Activated naive CD4-positive, alpha-beta T cell treated with anti-CD3 and anti-CD28 coated beads, Interleukin-2, amount 50 U/mL, for 72 hours (primary cell): ENCODE measurements around the gene RNF17. TPM values are rescaled to one million over a fixed set of nuclear protein-coding genes. Genes with fewer than 3 reads are reported as not detected.

Experiments
- ATAC-seq, 2 donors: fragments of 150-1000 bp; cut with Tn5 transposase; 2 replicates each; pipeline ENCODE4 v1.10.0; 2021; ENCODE audit warnings: mild to moderate bottlenecking in 2 of 2, moderate library complexity in 2 of 2
- DNase-seq, 2 donors: peaks; one replicate each; pipeline ENCODE4 v3.0.0; 2021 to 2022; ENCODE audit warnings: low spot score in 2 of 2
- H3K27ac Mint-ChIP-seq, 2 donors: one replicate each; pipeline ENCODE4 v1.8.0; 2022; ENCODE audit warnings: mild to moderate bottlenecking in 2 of 2, mixed read lengths in 2 of 2
- H3K36me3 Mint-ChIP-seq, 2 donors: one replicate each; pipeline ENCODE4 v1.8.0; 2022; ENCODE audit warnings: mixed read lengths in 2 of 2
- H3K9me3 Mint-ChIP-seq, 2 donors: one replicate each; pipeline ENCODE4 v1.8.0; 2022; ENCODE audit warnings: mixed read lengths in 2 of 2
- total RNA-seq, 2 donors: library from RNA; stranded (reverse); gene quantifications; one replicate each; pipeline ENCODE4 v1.2.3, GENCODE V29; 2022

RNF17 gene
- total RNA-seq, 2 donors from 2014 or later = 0.54 to 0.61 TPM

DNA sequence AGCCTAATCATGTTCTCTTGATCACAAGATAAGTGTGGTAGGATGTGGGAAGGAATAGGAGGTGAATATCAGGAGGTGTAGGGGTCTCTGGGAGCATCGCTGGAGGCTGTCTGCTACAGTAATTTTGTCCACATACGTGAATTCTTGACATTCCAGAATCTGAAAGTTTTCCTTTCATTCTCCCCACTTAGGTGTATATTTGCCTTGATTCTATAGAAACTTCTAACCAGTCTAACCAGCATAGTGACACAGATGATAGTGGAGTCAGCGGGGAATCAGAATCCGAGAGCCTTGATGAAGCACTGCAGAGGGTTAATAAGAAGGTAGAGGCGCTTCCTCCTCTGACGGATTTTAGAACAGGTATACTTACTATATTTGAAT is 106.4 kb downstream of the RNF17 start:
- no peaks in the 10 kb centered on the region for H3K9me3 Mint-ChIP-seq
- ATAC-seq (no peak), DNase-seq (no peak)
- no peaks in the 10 kb centered on the region for H3K36me3 Mint-ChIP-seq
- H3K27ac Mint-ChIP-seq = no peak overlapping the region

DNA sequence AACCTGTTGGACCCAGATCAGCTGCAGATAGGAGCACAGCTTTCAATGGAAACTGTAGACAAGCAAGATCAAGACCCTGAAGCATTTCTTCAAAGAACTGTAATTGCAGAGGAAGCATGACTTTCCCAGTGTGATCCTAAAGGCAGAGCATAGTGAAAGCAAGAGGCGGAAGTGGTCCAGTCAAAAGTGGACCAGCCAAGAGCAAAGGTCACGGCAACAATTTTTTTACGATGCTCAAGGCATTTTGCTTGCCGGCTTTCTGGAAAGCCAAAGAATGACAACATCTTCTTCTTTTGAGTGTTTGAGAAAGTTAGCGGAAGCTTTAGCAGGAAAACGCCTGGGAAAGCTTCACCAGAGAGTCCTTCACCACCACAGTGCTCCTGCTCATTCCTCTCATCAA is 111.6 kb downstream of the RNF17 start:
- Mint-ChIP-seq H3K36me3 (no peaks in the 10 kb centered on the region), H3K9me3 (no peaks in the 10 kb centered on the region), H3K27ac (no peak overlapping the region)
- ATAC-seq = no peak
- no peak for DNase-seq

DNA sequence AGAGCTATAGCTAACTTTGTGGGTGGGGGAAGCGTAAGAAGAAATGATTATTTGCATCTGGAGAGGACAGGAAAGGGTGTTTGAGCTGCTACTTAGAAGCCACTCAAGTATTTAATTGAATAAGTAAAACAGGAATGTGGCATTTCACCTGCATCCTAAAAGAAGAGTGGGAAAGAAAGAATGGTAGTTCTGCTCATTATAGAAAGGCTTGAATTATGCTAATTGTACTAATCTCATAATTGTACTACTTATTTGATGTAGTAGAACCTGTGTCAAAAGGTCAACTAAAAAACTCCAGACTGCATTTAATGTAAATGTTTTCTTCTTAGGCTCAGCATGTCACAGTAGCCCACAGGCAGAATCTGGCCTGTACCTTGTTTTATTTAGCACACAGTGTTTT is 113.6 kb downstream of the RNF17 start:
- ATAC-seq (no peak), DNase-seq (no peak)
- no peaks in the 10 kb centered on the region for H3K36me3 Mint-ChIP-seq
- H3K9me3 Mint-ChIP-seq = no peaks in the 10 kb centered on the region
- H3K27ac Mint-ChIP-seq = no peak overlapping the region

DNA sequence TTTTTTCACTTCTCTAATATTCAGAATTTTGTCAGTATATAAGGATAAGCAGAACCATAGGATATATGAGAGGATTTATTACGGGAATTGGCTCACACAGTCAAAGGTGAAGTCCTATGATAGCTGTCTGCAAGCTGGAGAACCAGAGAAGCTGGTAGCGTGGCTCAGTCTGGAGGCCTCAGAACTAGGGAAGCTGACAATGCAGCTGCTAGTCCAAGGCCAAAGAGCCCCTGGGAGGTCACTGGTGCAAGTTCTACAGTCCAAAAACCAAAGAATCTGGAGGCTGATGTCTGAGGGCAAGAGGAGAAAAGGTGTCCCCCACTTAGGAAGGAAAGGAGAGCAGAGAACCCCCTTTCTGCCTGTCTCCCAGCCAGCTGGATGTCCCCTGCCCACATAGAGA is 114.4 kb downstream of the RNF17 start:
- Mint-ChIP-seq H3K9me3 (no peaks in the 10 kb centered on the region), H3K36me3 (no peaks in the 10 kb centered on the region), H3K27ac (no peak overlapping the region)
- no peak for DNase-seq
- no peak for ATAC-seq

DNA sequence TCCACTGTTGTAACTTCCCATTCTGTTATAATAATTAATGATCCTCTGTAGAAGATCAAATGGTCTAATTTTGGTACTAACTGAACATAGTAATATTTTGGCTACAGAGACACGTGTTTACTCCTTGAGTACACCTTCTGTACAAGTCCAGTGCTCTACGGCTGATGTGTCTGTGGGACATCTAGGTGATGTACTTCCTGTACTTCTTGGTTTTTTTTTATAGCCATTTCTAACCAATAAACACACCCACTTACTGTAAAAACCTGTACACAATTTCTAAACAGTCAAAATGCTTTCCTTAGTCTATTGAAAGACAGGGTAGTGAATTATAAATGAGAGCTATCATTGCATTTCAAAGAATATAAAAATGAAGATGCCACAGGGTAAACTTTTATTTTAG is 118.7 kb downstream of the RNF17 start:
- Mint-ChIP-seq H3K27ac (no peak overlapping the region), H3K9me3 (no peaks in the 10 kb centered on the region), H3K36me3 (peaks cover 0 to 7% of the 10 kb centered on the region in 2 donors)
- ATAC-seq = no peak
- DNase-seq = no peak

DNA sequence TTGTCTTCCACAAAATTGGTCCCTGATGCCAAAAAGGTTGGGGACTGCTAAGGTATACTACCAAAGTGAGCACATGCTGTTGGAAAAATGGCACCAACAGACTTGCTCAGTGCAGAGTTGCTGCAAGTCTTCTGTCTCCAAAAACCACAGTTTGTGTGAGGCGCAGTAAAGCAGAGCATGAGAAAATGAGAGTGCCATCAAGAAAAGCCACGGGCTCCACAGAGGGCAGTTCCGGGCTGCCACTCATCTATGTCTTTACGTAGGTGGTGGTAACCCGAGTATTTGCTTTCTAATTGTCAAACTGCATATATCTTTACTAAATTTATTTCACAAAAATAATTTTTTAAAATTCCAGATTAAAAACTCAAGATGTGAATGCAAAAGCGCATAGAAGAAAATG is 123.8 kb downstream of the RNF17 start:
- H3K9me3 Mint-ChIP-seq = no peaks in the 10 kb centered on the region
- no peak for ATAC-seq
- peaks cover 7 to 15% of the 10 kb centered on the region in 2 donors for H3K36me3 Mint-ChIP-seq
- H3K27ac Mint-ChIP-seq = no peak overlapping the region
- no peak for DNase-seq

DNA sequence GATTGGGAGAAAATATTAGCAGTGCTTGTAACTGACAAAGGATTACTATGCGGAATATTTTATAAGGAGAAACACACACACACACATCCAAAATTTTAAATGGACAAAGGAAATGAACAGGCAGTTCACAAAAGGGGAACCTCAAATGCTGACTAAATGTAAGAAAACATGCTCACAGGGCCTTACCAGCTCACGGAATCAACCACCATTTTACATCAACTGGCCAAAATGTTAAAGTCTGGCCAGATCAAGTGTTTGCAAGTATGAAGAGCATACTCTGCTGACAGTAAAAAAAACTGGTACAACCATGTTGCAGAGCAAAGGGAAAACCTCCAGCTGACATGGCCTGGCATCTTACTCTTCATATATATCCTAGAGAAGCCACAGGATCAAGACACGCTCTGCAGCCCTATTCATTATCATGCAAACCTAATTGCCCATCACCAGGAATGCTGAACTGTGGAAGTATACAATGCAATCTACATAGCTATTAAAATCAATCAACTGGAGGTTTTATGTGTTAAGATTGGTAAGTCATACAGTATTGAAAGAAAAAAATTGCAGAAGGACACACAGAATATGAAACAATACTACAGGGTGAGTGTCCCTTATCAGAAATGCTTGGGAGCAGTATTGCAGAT is 124.4 kb downstream of the RNF17 start:
- no peaks in the 10 kb centered on the region for H3K9me3 Mint-ChIP-seq
- no peak overlapping the region for H3K27ac Mint-ChIP-seq
- H3K36me3 Mint-ChIP-seq = peaks cover 7 to 18% of the 10 kb centered on the region in 2 donors
- no peak for DNase-seq
- ATAC-seq = no peak

DNA sequence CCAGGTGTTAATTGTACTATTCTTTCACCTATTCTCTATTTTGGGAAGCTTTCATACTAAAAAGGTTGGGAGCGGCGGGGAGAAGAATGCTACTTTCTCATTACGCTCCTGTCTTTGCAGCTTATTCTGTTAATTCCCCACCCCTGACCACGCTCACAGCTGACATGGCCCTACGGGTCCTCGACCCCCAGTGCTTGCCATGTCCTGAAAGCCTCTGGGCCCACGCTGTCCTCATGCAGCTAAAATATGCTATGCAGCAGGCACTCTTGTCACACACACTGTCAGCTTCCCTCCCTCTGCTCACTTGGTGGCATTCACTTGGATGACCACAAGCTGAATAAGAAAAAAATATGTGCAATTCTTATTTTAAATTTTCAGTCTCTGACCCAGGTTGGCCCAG is 126.3 kb downstream of the RNF17 start:
- Mint-ChIP-seq H3K36me3 (peaks cover 12 to 16% of the 10 kb centered on the region in 2 donors), H3K27ac (no peak overlapping the region), H3K9me3 (no peaks in the 10 kb centered on the region)
- ATAC-seq (no peak), DNase-seq (no peak)

DNA sequence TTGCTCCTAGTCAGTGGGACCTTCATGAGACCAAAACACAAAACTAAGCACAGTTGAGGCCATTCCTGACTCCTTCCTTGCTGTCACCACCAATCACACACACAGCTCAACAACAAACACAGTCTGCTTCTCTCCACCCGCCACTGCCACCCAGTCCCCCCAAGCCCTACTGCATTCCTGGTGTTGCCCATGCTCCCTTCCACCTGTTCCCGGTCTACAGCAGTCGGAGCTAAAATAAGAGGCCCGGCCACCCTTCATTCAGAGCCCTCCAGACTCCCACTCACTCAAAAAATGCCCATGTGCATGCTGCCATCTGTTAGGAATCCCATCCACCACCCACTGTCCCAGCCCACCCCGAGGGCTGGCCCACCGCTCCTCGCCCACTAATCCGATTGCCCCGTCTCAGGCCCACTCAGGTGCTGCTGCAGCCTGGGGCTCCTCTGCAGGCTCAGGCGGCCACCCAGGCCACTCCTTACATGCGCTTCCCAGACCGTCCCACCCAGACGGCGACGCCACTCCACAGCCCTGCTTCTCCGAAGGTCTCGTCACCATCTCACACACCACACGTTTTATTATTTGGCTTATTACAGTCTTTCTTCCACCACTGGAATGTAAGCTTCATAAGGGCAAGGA is 127.6 kb downstream of the RNF17 start:
- DNase-seq (no peak), ATAC-seq (no peak)
- Mint-ChIP-seq H3K9me3 (no peaks in the 10 kb centered on the region), H3K36me3 (peaks cover 12 to 16% of the 10 kb centered on the region in 2 donors), H3K27ac (peak overlapping the region; percentile 5 to 18)

DNA sequence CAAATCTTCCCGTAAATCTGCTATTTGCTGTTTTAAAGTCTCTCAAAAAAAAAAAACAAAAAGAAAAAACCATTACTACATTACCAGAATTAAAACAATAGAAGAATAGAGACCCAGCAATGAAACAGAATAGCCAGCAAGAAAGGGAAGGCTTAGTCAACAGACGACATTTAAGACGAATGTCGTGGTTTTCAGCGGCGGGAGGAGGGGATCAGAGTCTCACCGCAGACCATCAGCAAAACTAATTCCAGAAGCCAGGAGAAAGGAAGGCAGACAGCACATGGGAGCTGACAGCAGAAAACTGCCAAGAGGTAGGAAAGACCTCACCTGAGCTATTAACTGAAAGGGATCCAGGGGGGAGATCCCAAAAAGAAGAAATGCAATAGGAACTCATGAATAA is 128.9 kb downstream of the RNF17 start:
- DNase-seq (no peak), ATAC-seq (no peak)
- Mint-ChIP-seq H3K27ac (peak overlapping the region in 1 of 2 donors; percentile 22), H3K9me3 (no peaks in the 10 kb centered on the region), H3K36me3 (peaks cover 12 to 16% of the 10 kb centered on the region in 2 donors)

DNA sequence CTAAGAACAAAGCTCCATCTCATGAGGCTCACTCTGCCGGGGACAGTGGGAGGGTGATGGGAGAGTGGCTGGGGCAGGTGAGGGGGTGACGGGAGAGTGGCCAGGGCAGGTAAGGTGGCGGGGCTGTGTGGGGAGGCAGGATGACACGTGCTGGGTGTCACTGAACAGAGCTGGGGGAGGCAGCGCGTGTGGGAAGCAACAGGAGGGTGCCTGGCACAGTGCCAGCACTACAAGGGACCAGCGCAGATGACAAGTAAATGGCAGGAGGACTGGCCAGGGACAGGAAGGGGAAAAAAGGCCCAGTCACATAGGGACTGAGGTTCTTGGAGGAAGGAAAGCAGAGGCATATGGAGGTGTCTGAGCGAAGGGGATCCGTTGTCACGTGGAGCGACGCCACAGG is 129.9 kb downstream of the RNF17 start:
- ATAC-seq = no peak
- peaks cover 12 to 16% of the 10 kb centered on the region in 2 donors for H3K36me3 Mint-ChIP-seq
- H3K9me3 Mint-ChIP-seq = no peaks in the 10 kb centered on the region
- peak overlapping the region in 1 of 2 donors; percentile 90 for H3K27ac Mint-ChIP-seq
- no peak for DNase-seq

DNA sequence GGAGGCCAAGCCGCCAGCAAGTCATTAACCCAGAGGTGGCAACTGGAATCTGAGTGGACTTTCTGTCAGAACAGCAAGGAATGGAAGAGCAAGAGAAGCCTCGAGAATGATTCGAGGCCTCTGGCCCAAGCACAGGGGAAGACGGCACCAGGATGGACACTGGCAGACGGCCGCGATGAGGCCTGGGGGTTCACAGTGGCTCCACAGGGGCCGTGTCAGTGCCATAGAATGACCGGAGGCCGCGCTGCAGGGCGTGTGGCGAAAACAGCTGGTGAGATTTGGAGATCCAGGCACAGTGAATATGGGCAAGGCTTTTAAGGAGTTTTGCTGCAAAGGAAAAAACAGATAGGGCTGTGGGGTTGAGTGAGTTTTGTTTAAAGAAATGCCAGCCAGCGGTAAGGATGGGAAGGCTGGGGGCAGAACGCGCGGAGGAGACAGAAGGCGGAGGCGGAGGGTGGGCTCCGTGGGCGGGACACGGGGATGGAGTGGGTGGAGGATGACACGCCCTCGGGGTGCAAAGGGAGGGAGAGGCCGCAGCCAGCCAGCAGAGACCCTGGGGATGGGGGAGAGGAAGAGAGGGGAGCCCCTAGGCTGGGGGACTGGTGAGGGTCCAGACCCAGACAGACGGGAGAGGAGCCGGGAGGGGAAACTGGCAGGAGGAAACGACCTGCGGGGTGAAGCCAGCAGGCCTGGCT is 130.5 kb downstream of the RNF17 start:
- no peaks in the 10 kb centered on the region for H3K9me3 Mint-ChIP-seq
- DNase-seq (no peak), ATAC-seq (no peak)
- peak overlapping the region in 1 of 2 donors; percentile 90 for H3K27ac Mint-ChIP-seq
- peaks cover 13 to 19% of the 10 kb centered on the region in 2 donors for H3K36me3 Mint-ChIP-seq

DNA sequence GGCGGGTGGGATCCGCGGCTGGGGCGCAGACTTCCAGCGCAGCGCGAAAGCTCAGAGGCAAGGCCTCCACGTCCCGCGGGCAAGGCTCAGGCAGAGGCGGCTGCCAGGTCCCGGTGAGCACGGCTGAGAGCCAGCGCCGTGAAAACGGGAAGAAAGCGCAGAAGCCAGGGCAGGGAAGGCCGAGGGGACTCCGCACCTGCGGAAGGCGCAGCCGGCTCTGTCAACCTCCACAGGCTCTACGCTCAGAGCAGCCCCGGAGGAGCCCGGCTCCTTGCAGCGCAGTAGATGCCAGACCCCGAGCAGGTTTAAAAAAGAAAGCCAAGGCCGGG is 131.0 kb downstream of the RNF17 start:
- peaks cover 18 to 21% of the 10 kb centered on the region in 2 donors for H3K36me3 Mint-ChIP-seq
- DNase-seq = no peak
- no peak for ATAC-seq
- H3K27ac Mint-ChIP-seq = no peak overlapping the region
- no peaks in the 10 kb centered on the region for H3K9me3 Mint-ChIP-seq

DNA sequence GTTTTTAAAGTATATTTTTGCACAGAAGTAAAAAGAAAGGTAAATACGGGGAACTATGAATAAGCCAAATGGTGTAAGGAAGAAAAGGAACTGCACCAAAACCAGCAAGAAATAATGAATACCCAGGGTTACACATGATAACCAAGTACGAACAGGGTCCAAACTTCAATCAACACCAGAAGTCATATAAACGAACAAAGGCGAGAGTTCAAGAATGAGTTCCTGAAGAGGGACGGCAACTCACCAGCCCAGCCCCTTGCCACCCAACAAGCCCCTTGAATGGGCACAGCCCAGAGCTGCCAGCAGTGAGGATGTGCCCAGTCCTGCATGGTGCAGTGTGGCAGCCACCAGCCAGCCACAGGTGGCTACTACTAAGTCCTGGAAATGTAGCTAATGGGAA is 132.1 kb downstream of the RNF17 start:
- no peak overlapping the region for H3K27ac Mint-ChIP-seq
- no peak for DNase-seq
- H3K9me3 Mint-ChIP-seq = no peaks in the 10 kb centered on the region
- peaks cover 21% of the 10 kb centered on the region in 2 donors for H3K36me3 Mint-ChIP-seq
- ATAC-seq = no peak

DNA sequence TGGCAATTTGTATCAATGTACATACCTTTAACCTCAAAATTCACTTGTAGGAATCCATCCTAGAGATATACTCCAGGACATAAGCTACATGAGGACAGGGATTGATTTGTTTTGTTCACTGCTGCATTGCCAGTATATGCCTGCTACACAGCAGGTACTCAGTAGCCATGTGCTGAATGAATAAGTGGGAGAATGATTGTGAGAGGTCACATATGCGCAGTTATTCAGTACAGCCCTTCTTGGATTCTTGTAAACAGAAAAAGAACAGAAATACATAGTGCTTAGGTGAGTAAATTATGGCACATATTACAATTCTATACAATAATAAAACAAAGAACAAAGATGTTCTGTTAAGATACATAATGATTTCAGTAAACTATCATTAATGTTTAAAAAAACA is 133.3 kb downstream of the RNF17 start:
- ATAC-seq (no peak), DNase-seq (no peak)
- peaks cover 14 to 17% of the 10 kb centered on the region in 2 donors for H3K36me3 Mint-ChIP-seq
- no peaks in the 10 kb centered on the region for H3K9me3 Mint-ChIP-seq
- no peak overlapping the region for H3K27ac Mint-ChIP-seq

DNA sequence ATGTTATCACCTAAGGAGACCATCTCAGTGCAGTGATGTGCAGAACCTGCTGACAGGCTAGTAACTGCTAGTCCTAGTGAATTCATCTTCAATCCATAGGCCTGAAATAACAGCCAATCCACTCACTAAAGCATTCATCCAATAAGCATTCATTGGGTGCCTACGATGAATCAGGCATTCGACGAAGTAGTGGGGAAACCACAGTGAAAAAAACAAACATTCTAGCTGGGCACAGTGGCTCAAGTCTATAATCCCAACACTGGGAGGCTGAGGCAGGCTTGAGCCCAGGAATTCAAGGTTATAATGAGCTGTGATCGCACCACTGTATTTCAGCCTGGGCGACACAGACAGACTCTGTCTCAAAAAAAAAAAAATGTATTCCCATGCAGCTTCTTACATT is 135.6 kb downstream of the RNF17 start:
- DNase-seq (no peak), ATAC-seq (no peak)
- Mint-ChIP-seq H3K27ac (peak overlapping the region; percentile 49 to 66), H3K9me3 (no peaks in the 10 kb centered on the region), H3K36me3 (peaks cover 5 to 9% of the 10 kb centered on the region in 2 donors)

DNA sequence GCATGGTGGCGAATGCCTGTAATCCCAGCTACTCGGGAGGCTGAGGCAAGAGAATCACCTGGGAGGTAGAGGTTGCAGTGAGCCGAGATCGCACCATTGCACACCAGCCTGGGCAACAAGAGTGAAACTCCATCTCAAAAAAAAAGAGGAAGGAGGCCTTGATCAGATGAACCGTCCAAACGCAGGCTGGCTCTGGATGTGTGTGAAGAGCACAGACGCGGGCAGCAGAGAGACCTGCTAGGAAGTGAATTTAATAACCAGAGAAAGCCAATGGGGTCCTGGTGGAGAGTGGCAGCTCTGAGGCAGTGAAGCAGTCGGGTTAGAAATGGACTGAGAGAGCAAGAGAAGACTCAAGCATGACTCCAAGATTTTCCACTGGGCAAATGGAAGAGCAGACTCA is 136.5 kb downstream of the RNF17 start:
- ATAC-seq (no peak), DNase-seq (no peak)
- Mint-ChIP-seq H3K36me3 (peaks cover 7 to 13% of the 10 kb centered on the region in 2 donors), H3K9me3 (no peaks in the 10 kb centered on the region), H3K27ac (peak overlapping the region in 1 of 2 donors; percentile 49)

DNA sequence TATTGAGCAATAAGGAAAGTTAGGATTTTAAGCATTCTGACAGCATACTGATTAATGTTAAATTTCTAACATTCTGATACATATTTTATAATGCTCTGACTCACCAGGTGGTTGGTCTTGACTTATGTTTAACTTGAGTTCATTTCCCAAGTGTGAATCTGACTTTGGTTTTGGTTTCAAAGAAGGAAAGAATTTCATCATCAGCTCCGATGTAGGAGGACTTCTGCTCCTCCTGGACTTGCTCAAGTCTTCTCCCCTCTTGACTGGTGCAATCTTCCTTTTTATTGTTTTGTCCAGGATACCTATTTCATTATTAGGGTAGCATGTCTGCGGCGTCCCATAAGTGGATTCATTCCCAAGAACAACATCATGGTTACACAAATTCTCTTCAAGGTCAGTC is 141.3 kb downstream of the RNF17 start:
- no peak for DNase-seq
- peaks cover 8 to 12% of the 10 kb centered on the region in 2 donors for H3K36me3 Mint-ChIP-seq
- H3K9me3 Mint-ChIP-seq = no peaks in the 10 kb centered on the region
- ATAC-seq = no peak
- H3K27ac Mint-ChIP-seq = no peak overlapping the region
